Keratinocyte (primary cell): ENCODE results near the gene KDM1B. TPM values are rescaled to one million over a fixed set of nuclear protein-coding genes. Genes with fewer than 3 reads are reported as not detected.

Experiments used
- DNase-seq: peaks from one replicate; pipeline ENCODE4 v3.0.0-alpha.2; 2011; ENCODE audit warnings: low read depth, missing footprints, low spot score
- FAIRE-seq: peaks from 2 replicates; lab custom pipeline; 2011; peaks lifted over from hg19 to GRCh38; lab: Jason Lieb, UNC
- H2AFZ ChIP-seq: 2 replicates; pipeline ENCODE4 v1.6.0; 2012; ENCODE audit warnings: low read length, control low read depth, inconsistent platforms; ENCODE audit not compliant: control insufficient read depth
- H3K27ac ChIP-seq: 2 replicates; pipeline ENCODE4 v1.5.1; 2011; ENCODE audit warnings: low read length; ENCODE audit not compliant: control insufficient read depth, insufficient read depth
- H3K27me3 ChIP-seq: 3 replicates; pipeline ENCODE4 v1.6.0; 2011; ENCODE audit warnings: low read length; ENCODE audit not compliant: control insufficient read depth, insufficient read depth; ENCODE audit errors: extremely low read depth
- H3K36me3 ChIP-seq, 2 experiments: 2 replicates in 1 of 2; 3 replicates in 1 of 2; pipeline ENCODE4 v1.5.1; 2011; ENCODE audit warnings: low read length in 2 of 2, mild to moderate bottlenecking in 1 of 2; ENCODE audit not compliant: control insufficient read depth in 2 of 2, insufficient read depth in 2 of 2; ENCODE audit errors: extremely low read depth in 1 of 2
- H3K4me1 ChIP-seq: 3 replicates; pipeline ENCODE4 v1.5.1; 2011; ENCODE audit warnings: low read length; ENCODE audit not compliant: control insufficient read depth, insufficient read depth; ENCODE audit errors: extremely low read depth
- H3K4me2 ChIP-seq: 3 replicates; pipeline ENCODE4 v1.6.0; 2011; ENCODE audit warnings: low read depth, low read length; ENCODE audit not compliant: control insufficient read depth, insufficient read depth; ENCODE audit errors: extremely low read depth
- H3K4me3 ChIP-seq, 3 experiments: fragments of 200-600 bp in 1 of 3; sonication (generic) in 1 of 3; 2 replicates in 2 of 3; 3 replicates in 1 of 3; pipeline ENCODE4 v1.5.1; 2011 to 2016; ENCODE audit warnings: low read length in 3 of 3, mild to moderate bottlenecking in 3 of 3, control low read depth in 2 of 3, inconsistent platforms in 1 of 3, low read depth in 1 of 3, mixed read lengths in 1 of 3, mixed run types in 1 of 3, moderate library complexity in 1 of 3; ENCODE audit not compliant: control insufficient read depth in 2 of 3, insufficient read depth in 2 of 3; ENCODE audit errors: extremely low read depth in 1 of 3
- H3K79me2 ChIP-seq: 2 replicates; pipeline ENCODE4 v1.6.0; 2012; ENCODE audit warnings: low read length; ENCODE audit not compliant: control insufficient read depth, insufficient read depth
- H3K9ac ChIP-seq: 3 replicates; pipeline ENCODE4 v1.6.0; 2011; ENCODE audit warnings: low read length; ENCODE audit not compliant: control insufficient read depth, insufficient read depth; ENCODE audit errors: extremely low read depth
- H3K9me1 ChIP-seq: 3 replicates; pipeline ENCODE4 v1.6.0; 2011; ENCODE audit warnings: low read length; ENCODE audit not compliant: control insufficient read depth, insufficient read depth; ENCODE audit errors: extremely low read depth
- H3K9me3 ChIP-seq: 2 replicates; pipeline ENCODE4 v1.5.1; 2012; ENCODE audit warnings: low read depth, low read length; ENCODE audit not compliant: control insufficient read depth
- H4K20me1 ChIP-seq: 3 replicates; pipeline ENCODE4 v1.6.0; 2011; ENCODE audit warnings: low read length; ENCODE audit not compliant: control insufficient read depth, insufficient read depth; ENCODE audit errors: extremely low read depth
- CTCF ChIP-seq, 3 experiments: IDR thresholded peaks in 1 of 3; conservative IDR thresholded peaks in 1 of 3; optimal IDR thresholded peaks in 1 of 3; 2 replicates in 2 of 3; 3 replicates in 1 of 3; pipeline versions ENCODE3 to v1.5.1; 2011; ENCODE audit warnings: low read length in 3 of 3, mild to moderate bottlenecking in 3 of 3, moderate library complexity in 2 of 3, control low read depth in 1 of 3, inconsistent platforms in 1 of 3; ENCODE audit not compliant: insufficient read depth in 2 of 3; ENCODE audit errors: extremely low read depth in 1 of 3
- EZH2 ChIP-seq: IDR thresholded peaks from one replicate; pipeline ENCODE4 v1.6.1; 2012; ENCODE audit warnings: inconsistent platforms, mild to moderate bottlenecking, low read length, moderate library complexity
- dilution Hi-C: fragments of 300-500 bp; cut with MboI; formaldehyde crosslinking; loops from one replicate; pipeline ENCODE4 v1.7.0; 2020; ENCODE audit warnings: low sequenced_read_pairs; ENCODE audit not compliant: extremely low pct_ligation_motif_present
- polyA plus RNA-seq, 5 experiments: library from polyadenylated mRNA; depleted of rRNA in 3 of 5; stranded (reverse) in 3 of 5; stranded (forward) in 1 of 5; unstranded in 1 of 5; fragments of >200 nt; gene quantifications; 1 replicate in 1 of 5; 2 replicates in 3 of 5; 3 replicates in 1 of 5; pipeline versions ENCODE4 v1.2.1 to v1.2.3, GENCODE V29; 2011 to 2012; ENCODE audit warnings: missing spikeins in 2 of 5, low read depth in 1 of 5, low replicate concordance in 1 of 5

The KDM1B gene
- polyA plus RNA-seq, 1 donor (not counting 4 experiments of a cell fraction or from before 2014, with no cell fraction given), result 32.7 TPM

GRCh38 chr6:18216411-18216810, 61.2 kb downstream of the KDM1B start:
- FAIRE-seq (no peak), DNase-seq (no peak)
- Histone ChIP-seq H3K4me1 (peaks cover 2% of the 10 kb centered on the region), H2AFZ (no peak overlapping the region), H3K9me1 (no peaks in the 10 kb centered on the region), H3K9ac (no peak overlapping the region), H3K27ac (no peak overlapping the region), H3K36me3 (peaks cover 13 to 25% of the 10 kb centered on the region in 2 experiments), H4K20me1 (no peaks in the 10 kb centered on the region), H3K79me2 (no peaks in the 10 kb centered on the region), H3K4me2 (no peak overlapping the region), H3K9me3 (no peaks in the 10 kb centered on the region), H3K27me3 (no peaks in the 10 kb centered on the region), H3K4me3 (no peak overlapping the region)
- TF ChIP-seq EZH2, result no peak
- no peak for TF ChIP-seq CTCF (optimal IDR thresholded peaks at IDR 0.05 in 1 of 3, IDR thresholded peaks at IDR 0.05 in 1 of 3, conservative IDR thresholded peaks at IDR 0.05 in 1 of 3; ENCODE audit: extremely low read depth in 1 of 3, insufficient read depth in 2 of 3, low read length in 3 of 3)
- dilution Hi-C loops, result no loop called here

- Histone ChIP-seq H3K27ac (no peak overlapping the region), H3K79me2 (no peaks in the 10 kb centered on the region), H2AFZ (no peak overlapping the region), H3K4me1 (peaks cover 2% of the 10 kb centered on the region), H3K9me3 (no peaks in the 10 kb centered on the region), H3K9ac (no peak overlapping the region), H3K4me2 (no peak overlapping the region), H3K27me3 (no peaks in the 10 kb centered on the region), H4K20me1 (no peaks in the 10 kb centered on the region), H3K4me3 (no peak overlapping the region), H3K9me1 (no peaks in the 10 kb centered on the region), H3K36me3 (peaks cover 7 to 19% of the 10 kb centered on the region in 2 experiments)
- no peak for TF ChIP-seq CTCF (optimal IDR thresholded peaks at IDR 0.05 in 1 of 3, IDR thresholded peaks at IDR 0.05 in 1 of 3, conservative IDR thresholded peaks at IDR 0.05 in 1 of 3; ENCODE audit: extremely low read depth in 1 of 3, insufficient read depth in 2 of 3, low read length in 3 of 3)
- TF ChIP-seq EZH2, result no peak
- dilution Hi-C loops, result no loop called here
- DNase-seq, result no peak
- no peak for FAIRE-seq
These were observed 63.0 kb downstream of the KDM1B start for GRCh38 chr6:18218233-18218632.
